HL-60/S4 treated with phorbol 12-myristate 13-acetate at 8.2 ng/mL for 4 days and 3 days (cell line): Measurements from ENCODE around the gene FAM181A.

Source experiments
- in situ Hi-C: fragments of 300-500 bp; cut with MboI; formaldehyde crosslinking; loops from 2 replicates; pipeline ENCODE4 v1.15.0; 2022; ENCODE audit warnings: low sequenced_read_pairs

FAM181A gene

GRCh38 chr14:93928184-93929047, 1.3 kb downstream of the FAM181A start:
- in situ Hi-C loops, result no loop called here

GRCh38 chr14:93929048-93929535, 1.9 kb downstream of the FAM181A start:
- in situ Hi-C loops, result no loop called here

GRCh38 chr14:93929657-93930056, 2.5 kb downstream of the FAM181A start:
- in situ Hi-C loops, result loop anchor here (10.0 kb wide), 1 partner anchor 75 kb away; no protein-coding TSS in a partner anchor

DNA sequence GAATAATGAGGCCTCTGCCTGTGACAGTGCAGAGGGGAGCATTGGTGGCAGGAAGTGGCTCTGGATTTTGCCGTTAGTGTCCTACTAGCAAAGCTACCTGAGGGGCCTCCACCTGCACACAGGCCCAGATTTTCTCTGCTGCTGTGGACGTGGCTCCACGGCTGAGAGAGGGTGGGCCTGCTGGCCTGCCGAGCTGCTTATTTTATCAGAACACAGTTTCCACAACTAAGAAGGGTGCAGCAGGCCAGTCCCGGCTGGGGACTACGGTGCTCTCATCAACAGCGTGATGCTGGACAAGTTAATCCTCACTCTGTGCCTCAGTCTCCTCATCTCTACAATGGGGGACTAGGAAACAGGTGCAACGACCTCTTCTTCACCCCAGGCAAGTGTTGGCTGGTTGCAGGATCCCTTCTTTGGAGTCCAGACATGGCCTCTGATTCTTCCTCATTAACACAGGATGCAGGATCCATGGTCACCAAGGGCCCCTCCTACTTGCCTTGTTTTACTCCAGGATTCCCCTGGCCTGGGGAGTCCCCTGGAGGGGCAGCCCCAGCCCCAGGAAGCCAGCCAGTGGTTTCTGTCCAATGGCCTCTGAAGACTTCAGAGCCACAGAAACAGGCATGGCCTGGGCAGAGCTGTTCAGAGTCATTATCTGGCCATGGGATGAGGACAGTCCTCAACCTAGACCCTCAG, 3.3 kb downstream of the FAM181A start:
- in situ Hi-C loops, result loop anchor here (10.0 kb wide), 1 partner anchor 74 kb away; no protein-coding TSS in a partner anchor

- in situ Hi-C loops, result loop anchor here (10.0 kb wide), 1 partner anchor 74 kb away; no protein-coding TSS in a partner anchor
Measured at GRCh38 chr14:93930989-93931307, 3.8 kb downstream of the FAM181A start.

DNA sequence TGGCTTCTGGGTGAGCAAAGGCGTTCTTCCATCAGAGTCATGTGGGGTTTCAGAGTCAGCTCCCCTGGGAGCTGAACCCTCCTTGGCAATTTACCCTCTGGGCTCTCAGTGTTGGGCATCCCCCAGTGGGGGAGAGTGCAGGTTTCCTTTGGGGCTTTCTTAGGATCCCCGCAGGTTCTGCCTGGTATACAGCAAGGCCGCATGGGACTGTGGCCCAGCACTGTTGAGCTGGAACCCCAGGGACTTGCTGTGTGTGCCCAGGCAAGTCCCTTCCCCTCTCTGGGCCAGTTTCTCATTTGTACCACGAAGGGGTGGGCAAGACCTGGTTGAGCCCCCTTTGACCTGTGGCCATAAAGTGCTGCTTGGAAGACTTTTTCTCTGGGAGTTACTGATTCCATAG, 5.5 kb downstream of the FAM181A start:
- in situ Hi-C loops, result loop anchor here (10.0 kb wide), 1 partner anchor 72 kb away; no protein-coding TSS in a partner anchor

GRCh38 chr14:93935213-93935612, 8.1 kb downstream of the FAM181A start:
- in situ Hi-C loops, result loop anchor here (10.0 kb wide), 1 partner anchor 70 kb away; no protein-coding TSS in a partner anchor

DNA sequence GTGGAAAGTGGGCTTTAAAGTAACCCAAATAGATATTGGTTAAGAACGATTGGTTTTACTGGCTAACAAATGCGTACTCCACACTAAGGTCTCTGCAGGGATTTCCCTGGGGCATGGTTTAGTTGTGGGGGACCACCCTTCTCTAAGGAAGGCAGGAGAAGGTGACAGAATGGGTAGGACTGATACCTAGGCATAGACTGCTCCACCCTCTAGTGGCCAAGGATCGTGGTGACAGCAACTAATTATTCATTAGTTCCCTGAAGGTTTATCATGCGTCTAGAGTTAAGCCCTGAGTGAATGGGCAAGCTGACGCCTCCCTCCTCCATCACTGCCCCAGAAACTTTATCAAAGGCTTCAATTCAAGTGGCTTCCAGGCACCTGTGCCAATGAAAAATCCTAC, 9.1 kb downstream of the FAM181A start:
- in situ Hi-C loops, result loop anchor here (10.0 kb wide), 1 partner anchor 69 kb away; no protein-coding TSS in a partner anchor

- in situ Hi-C loops, result loop anchor here (10.0 kb wide), 1 partner anchor 68 kb away; no protein-coding TSS in a partner anchor
Measured at GRCh38 chr14:93936926-93937325, 9.8 kb downstream of the FAM181A start.

DNA sequence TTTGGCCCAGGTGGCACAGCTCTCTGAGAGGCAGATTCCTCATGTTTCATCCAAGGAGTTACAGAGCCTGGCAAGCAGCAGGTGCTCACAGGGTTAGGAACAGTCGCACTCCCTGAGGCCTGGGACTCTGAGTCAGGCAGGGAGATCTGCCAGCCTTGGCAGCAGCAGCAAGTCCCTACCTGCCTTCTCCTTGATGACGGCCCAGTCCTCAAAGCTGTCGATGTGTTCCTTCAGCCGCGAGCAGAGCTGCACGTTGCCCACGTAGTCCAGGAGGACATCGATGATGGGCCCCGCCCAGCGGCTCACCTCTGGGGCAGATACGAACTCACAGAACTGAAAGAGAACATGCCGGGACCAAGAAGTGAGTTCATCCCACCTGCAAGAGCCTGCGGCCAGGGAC, 10.4 kb downstream of the FAM181A start:
- in situ Hi-C loops, result loop anchor here (10.0 kb wide), 1 partner anchor 67 kb away; no protein-coding TSS in a partner anchor

- in situ Hi-C loops, result loop anchor here (10.0 kb wide), 1 partner anchor 66 kb away; no protein-coding TSS in a partner anchor
Measured at GRCh38 chr14:93938751-93939303, 11.7 kb downstream of the FAM181A start.

DNA sequence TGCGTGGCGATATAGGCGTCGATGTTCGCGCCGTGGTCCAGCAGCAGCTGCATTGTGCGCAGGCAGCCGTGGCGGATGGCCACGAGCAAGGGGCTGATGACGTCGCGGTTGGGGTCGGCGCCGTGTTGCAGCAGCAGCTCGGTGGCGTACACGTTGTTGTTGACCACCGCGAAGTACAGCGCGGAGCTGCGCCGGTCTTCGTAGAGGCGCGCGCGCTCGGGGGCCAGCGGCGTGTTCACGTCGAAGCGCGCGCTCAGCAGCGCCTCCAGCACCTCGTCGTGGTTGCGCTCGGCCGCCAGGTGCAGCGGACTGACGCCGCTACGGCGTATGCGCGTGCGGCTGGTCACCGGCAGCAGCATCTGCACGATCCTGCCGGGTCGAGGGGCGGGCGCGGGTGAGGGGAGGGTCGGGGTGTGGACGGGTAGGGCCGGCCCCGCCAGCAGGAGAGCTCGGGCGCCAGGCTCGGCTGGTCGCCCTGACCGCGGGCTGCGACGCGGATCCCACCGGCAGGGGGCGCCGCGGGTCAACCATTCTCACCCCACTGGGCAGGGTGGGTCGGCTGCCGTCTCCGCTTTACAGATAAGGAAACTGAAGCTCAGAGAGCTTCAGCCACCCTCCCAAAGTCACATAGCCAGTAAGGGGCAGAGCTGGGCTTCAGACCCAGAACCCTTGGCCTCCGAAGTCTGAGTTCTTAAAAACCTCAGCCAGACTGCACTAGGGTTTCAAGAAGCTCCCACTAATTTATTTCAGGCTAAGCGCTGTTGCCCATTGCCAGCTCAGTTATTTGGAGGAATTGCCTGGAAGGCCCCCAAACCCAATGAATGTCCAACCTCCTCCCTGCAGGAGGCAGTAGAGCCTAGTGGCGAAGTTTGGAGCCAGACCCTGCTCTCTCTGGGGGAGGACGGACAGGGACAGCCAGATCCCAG, 12.4 kb downstream of the FAM181A start:
- in situ Hi-C loops, result loop anchor here (10.0 kb wide), 1 partner anchor 65 kb away; no protein-coding TSS in a partner anchor

- in situ Hi-C loops, result no loop called here
Measured at GRCh38 chr14:93940437-93940836, 13.3 kb downstream of the FAM181A start.

DNA sequence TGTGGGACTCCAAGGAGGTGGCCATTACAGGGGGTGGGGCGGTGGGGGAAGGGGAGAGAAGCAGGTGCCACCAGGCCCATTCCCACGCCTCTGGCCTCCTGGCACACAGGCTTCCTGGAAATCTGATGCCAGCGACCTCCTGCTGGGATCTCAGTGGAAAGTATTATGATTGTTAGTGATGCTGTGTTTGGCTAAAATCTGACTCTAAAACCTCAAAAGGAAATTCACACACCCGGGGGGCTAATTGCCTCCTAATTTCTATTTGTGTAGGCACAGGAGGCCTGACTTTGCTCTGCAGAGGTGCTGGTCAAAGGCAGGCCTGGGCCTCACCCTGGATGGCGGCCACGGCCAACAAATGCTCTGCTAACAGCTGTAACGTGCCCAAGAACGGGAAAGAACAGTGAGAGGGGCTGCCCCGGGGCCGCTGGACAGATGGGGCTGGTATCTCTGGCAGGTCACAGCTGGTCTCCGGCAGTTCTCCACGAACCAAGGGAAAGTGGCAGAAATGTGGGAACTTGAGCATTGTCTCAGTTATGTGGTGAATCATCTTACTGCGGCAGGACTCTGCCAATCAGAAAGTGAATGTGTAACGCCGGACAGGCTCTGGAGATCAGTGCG, 14.3 kb downstream of the FAM181A start:
- in situ Hi-C loops, result no loop called here

DNA sequence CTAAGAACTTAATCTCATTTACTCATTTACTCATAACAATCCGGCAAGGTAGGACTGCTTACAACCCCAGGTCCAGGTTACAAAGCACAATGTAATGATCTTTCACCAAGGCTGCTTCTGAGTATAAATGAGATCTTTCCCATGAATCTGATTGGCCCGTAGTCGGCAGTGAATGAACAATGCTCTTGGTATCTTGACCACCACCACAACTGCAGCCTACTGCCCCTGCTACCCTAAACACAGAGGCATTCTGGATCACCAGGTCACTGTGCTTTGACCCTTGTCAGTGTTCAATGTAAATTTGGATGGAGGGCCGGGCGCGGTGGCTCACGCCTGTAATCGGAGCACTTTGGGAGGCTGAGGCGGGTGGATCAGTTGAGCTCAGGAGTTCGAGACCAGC, 15.9 kb downstream of the FAM181A start:
- in situ Hi-C loops, result no loop called here

DNA sequence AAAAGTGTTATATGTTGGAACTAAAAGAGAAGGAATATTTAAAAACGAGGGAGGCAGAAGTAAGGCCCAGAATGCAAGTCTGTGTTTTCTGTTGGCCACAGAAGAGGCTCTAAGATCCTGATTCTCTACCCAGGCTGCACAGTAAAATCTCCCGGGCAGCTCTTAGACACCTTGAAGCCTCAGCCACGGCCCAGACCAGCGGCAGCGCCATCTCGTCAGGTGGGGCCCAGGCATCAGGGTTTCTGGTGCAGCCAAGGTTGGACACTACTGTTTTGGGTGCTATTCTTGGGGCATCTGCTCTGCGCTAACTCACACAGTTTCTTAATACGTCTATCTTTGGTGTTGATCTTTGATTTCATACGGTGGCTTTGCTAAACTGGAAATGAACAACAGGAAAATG, 16.8 kb downstream of the FAM181A start:
- in situ Hi-C loops, result no loop called here

DNA sequence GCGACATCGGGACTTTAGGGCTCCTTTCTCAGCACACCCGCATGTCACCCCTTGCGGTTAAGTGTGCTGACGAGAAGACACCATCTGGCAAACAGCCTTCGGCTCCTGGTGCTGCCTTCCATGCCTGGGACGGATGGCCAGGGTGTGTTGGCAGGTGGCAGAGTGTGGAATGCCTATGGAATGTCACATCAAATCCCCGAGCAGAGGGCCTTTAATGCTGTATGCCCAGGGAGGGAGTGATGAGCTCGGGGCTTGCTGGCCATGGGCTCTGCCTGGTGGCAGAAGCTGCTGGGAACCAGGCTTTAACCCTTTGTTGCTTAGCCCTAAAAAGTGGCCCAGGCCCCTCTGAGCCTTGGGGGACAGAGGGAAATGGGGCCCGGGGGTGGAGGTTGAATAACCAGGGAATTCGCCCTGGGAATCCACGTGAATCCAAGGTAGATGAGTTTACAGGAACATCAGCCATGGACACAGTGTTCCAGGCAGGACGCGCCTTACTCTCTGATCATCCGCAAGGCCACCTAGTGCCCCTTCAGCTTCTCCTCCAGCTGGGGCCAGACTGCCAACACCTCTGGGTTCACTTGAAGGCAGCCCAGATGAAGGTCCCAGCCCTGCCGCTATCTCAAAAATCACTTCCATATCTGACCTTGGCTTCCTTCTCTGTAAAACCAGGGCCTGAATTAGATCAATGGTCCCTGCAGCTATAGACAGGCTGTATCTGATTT, 17.4 kb downstream of the FAM181A start:
- in situ Hi-C loops, result no loop called here

GRCh38 chr14:93945070-93945399, 17.9 kb downstream of the FAM181A start:
- in situ Hi-C loops, result no loop called here

DNA sequence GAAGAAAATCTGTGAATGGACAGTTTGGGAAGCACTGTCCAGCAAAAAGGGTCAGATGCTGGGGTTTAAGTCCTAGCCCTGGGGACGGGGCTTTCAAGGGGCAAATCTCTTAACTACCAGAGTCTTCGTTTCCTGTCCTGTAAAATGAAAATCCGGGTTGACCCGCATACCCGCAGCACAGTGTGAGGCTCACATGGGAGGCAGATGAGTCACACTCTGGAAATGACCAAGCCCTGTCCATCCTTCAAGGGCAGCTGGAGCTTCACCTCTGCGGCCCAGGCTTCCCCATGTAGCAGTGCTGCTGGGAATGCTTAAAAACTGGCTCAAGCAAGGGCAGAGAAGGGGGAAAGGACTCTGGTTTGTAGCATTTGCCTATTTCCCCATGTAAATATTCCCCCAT, 19.0 kb downstream of the FAM181A start:
- in situ Hi-C loops, result no loop called here
